ENCODE results near the gene CLSTN3. TPM values are rescaled to one million over a fixed set of nuclear protein-coding genes. Genes with fewer than 3 reads are reported as not detected.

Gene CLSTN3
- total and polyA plus RNA-seq, 2 experiments from 2014 or later = 5.0 to 46.9 TPM

DNA sequence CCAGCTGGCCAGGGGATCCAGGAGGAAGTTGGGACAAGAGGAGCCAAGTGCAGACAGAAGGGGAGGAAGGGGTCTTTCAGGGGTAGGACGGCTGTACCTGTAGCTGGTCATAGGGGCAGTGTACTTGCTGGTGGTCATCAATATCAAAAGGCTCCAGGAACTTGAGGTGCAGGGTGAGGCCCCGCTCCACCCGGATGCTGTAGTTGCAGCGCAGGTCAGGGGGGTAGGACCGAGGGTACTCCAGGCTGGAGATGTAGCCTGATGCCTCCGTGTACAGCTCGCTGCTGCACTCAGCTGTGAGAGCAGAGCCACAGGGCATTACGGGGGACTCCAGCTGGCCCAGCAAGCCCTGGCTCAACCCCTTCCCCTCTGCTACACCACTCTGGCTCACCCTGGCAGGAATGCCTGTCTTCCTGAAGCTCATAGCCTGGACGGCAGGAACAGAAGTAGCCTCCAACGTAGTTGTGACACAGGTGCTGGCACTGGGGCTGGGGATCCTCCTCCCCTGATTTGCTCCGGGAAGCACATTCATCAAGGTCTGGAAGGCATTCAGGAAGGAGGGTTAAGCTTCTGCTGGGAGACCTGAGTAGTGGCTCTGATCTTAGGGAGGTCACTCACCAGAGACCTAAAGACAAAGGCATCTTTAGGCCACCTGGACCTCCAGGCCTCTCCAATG, 40.8 kb upstream of the CLSTN3 start (continued):
- TF ChIP-seq, protein P1, sequence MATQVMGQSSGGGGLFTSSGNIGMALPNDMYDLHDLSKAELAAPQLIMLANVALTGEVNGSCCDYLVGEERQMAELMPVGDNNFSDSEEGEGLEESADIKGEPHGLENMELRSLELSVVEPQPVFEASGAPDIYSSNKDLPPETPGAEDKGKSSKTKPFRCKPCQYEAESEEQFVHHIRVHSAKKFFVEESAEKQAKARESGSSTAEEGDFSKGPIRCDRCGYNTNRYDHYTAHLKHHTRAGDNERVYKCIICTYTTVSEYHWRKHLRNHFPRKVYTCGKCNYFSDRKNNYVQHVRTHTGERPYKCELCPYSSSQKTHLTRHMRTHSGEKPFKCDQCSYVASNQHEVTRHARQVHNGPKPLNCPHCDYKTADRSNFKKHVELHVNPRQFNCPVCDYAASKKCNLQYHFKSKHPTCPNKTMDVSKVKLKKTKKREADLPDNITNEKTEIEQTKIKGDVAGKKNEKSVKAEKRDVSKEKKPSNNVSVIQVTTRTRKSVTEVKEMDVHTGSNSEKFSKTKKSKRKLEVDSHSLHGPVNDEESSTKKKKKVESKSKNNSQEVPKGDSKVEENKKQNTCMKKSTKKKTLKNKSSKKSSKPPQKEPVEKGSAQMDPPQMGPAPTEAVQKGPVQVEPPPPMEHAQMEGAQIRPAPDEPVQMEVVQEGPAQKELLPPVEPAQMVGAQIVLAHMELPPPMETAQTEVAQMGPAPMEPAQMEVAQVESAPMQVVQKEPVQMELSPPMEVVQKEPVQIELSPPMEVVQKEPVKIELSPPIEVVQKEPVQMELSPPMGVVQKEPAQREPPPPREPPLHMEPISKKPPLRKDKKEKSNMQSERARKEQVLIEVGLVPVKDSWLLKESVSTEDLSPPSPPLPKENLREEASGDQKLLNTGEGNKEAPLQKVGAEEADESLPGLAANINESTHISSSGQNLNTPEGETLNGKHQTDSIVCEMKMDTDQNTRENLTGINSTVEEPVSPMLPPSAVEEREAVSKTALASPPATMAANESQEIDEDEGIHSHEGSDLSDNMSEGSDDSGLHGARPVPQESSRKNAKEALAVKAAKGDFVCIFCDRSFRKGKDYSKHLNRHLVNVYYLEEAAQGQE (IDR thresholded peaks at IDR 0.05; ENCODE audit: unreplicated experiment) = no peak
- TF ChIP-seq JUNB (IDR thresholded peaks at IDR 0.05; ENCODE audit: unreplicated experiment) = no peak

DNA sequence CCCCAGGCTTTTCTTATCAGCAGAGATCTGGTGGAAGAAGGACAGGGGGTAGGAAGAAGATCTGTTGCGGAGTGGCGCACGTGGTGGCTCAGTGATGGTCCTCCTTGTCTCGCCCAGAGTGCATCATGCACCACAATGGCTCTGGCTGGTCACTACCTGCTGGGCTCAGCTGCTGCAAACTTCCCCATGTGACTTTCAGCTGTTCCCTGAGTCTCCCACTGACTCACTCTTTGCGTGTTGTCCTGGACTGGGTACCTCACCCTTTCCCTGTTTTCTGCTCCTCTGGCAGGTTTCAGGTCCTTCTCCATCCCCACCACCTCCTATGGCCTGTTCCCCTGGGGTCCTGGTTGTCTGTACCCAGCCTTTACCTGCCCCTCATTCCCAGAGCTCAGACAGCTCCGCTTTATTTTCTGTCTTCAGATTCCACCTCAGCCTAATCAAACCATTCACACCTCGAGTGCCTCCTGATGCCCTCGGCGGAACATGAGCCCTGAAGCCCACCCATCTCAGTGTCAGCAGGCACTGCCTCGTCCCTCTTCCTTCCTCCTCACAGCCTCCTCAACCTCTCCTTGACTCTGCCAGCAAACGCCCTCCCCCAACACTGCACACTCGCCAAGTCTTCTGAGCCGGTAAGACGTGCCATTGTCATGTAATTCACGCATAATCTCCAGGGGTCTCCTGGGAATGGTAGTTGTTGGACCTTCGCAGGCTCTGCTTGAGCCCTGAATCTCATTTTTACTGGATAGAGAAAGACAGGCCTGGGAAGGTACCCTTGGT, 39.8 kb upstream of the CLSTN3 start:
- peak; percentile 79 for ATAC-seq
- no peaks in the 10 kb centered on the region for H4K20me1 ChIP-seq (replicated peaks; ENCODE audit: insufficient read depth)
- peaks cover 9% of the 10 kb centered on the region for H3K27me3 Mint-ChIP-seq (ENCODE audit: insufficient read depth, low read depth, poor library complexity)
- TF ChIP-seq STAT1 (IDR thresholded peaks at IDR 0.05; ENCODE audit: unreplicated experiment) = no peak
- TF ChIP-seq ZNF331 (CRISPR knock-in tag; IDR thresholded peaks at IDR 0.05; ENCODE audit: low read depth) = no peak
- no peak for TF ChIP-seq NANOG (IDR thresholded peaks at IDR 0.05; ENCODE audit: borderline replicate concordance)
- TF ChIP-seq, protein P2, sequence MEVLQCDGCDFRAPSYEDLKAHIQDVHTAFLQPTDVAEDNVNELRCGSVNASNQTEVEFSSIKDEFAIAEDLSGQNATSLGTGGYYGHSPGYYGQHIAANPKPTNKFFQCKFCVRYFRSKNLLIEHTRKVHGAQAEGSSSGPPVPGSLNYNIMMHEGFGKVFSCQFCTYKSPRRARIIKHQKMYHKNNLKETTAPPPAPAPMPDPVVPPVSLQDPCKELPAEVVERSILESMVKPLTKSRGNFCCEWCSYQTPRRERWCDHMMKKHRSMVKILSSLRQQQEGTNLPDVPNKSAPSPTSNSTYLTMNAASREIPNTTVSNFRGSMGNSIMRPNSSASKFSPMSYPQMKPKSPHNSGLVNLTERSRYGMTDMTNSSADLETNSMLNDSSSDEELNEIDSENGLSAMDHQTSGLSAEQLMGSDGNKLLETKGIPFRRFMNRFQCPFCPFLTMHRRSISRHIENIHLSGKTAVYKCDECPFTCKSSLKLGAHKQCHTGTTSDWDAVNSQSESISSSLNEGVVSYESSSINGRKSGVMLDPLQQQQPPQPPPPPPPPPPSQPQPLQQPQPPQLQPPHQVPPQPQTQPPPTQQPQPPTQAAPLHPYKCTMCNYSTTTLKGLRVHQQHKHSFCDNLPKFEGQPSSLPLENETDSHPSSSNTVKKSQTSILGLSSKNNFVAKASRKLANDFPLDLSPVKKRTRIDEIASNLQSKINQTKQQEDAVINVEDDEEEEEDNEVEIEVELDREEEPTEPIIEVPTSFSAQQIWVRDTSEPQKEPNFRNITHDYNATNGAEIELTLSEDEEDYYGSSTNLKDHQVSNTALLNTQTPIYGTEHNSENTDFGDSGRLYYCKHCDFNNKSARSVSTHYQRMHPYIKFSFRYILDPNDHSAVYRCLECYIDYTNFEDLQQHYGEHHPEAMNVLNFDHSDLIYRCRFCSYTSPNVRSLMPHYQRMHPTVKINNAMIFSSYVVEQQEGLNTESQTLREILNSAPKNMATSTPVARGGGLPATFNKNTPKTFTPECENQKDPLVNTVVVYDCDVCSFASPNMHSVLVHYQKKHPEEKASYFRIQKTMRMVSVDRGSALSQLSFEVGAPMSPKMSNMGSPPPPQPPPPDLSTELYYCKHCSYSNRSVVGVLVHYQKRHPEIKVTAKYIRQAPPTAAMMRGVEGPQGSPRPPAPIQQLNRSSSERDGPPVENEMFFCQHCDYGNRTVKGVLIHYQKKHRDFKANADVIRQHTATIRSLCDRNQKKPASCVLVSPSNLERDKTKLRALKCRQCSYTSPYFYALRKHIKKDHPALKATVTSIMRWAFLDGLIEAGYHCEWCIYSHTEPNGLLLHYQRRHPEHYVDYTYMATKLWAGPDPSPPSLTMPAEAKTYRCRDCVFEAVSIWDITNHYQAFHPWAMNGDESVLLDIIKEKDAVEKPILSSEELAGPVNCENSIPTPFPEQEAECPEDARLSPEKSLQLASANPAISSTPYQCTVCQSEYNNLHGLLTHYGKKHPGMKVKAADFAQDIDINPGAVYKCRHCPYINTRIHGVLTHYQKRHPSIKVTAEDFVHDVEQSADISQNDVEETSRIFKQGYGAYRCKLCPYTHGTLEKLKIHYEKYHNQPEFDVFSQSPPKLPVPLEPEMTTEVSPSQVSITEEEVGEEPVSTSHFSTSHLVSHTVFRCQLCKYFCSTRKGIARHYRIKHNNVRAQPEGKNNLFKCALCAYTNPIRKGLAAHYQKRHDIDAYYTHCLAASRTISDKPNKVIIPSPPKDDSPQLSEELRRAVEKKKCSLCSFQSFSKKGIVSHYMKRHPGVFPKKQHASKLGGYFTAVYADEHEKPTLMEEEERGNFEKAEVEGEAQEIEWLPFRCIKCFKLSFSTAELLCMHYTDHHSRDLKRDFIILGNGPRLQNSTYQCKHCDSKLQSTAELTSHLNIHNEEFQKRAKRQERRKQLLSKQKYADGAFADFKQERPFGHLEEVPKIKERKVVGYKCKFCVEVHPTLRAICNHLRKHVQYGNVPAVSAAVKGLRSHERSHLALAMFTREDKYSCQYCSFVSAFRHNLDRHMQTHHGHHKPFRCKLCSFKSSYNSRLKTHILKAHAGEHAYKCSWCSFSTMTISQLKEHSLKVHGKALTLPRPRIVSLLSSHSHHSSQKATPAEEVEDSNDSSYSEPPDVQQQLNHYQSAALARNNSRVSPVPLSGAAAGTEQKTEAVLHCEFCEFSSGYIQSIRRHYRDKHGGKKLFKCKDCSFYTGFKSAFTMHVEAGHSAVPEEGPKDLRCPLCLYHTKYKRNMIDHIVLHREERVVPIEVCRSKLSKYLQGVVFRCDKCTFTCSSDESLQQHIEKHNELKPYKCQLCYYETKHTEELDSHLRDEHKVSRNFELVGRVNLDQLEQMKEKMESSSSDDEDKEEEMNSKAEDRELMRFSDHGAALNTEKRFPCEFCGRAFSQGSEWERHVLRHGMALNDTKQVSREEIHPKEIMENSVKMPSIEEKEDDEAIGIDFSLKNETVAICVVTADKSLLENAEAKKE (CRISPR knock-in tag; IDR thresholded peaks at IDR 0.05) = peak; percentile 69; the same call in 1 of the 2 replicates
- TF ChIP-seq, protein P1 (IDR thresholded peaks at IDR 0.05; ENCODE audit: unreplicated experiment) = no peak
- no peak for TF ChIP-seq POLR2AphosphoS5 (IDR thresholded peaks at IDR 0.05; ENCODE audit: low read depth)
- TF ChIP-seq CREB1 (CRISPR knock-in tag; IDR thresholded peaks at IDR 0.05; ENCODE audit: low read depth) = no peak; the same call in 1 of the 2 replicates
- H3K4me2 ChIP-seq = peak overlapping the region; percentile 44
- H2AFZ ChIP-seq = peak overlapping the region; percentile 23
- no peaks in the 10 kb centered on the region for H3K79me2 ChIP-seq (replicated peaks; ENCODE audit: insufficient read depth)
- H3K9me3 Mint-ChIP-seq = no peaks in the 10 kb centered on the region
- H3K36me3 ChIP-seq (ENCODE audit: insufficient read depth) = no peaks in the 10 kb centered on the region
- no peaks in the 10 kb centered on the region for H3K27me3 ChIP-seq (ENCODE audit: insufficient read depth)
- H3K4me3 Mint-ChIP-seq = peak overlapping the region; percentile 44
- no peak overlapping the region; the same call in 1 of the 2 replicates for H3K4me3 ChIP-seq
- 0 out of 2 replicates have a peak, but pooled peaks cover 3% of the 10 kb centered on the region for H3K9me2 ChIP-seq (ENCODE audit: insufficient read depth)
- H3K27ac ChIP-seq (ENCODE audit: low read depth) = no peak overlapping the region
- peak; percentile 76 for DNase-seq (ENCODE audit: low spot score)
- H3F3A ChIP-seq (replicated peaks; ENCODE audit: low read depth) = no peaks in the 10 kb centered on the region
- H3K36me3 Mint-ChIP-seq (ENCODE audit: low read depth) = peaks cover 2% of the 10 kb centered on the region; the same call in 1 of the 3 replicates
- no peak overlapping the region for H3K27ac Mint-ChIP-seq
- peaks cover 22% of the 10 kb centered on the region for H3K4me1 Mint-ChIP-seq
- H3K4me1 ChIP-seq (ENCODE audit: insufficient read depth) = peaks cover 14% of the 10 kb centered on the region
